ENCODE data around the gene KRTAP4-7.

DNA sequence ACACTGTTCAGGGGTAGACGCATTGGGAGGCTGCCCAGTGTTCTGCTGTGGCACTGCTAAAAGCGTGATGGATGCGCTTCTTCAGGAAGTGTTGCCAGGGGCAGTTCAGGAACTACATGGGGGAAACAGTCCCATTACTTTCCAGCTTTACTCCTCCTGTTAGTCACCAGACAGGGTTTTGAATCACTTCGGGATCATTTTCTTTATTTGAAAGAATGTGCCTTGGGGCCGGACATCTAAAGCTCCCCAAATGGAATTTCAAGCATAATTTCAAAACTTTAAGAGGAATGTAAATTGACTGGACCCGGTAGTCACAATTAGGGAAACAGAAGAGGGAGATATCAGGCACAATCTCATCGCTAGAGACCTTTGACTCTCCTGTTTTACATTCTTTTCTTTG is 35.5 kb upstream of the KRTAP4-7 start:
- TF ChIP-seq, protein P1, sequence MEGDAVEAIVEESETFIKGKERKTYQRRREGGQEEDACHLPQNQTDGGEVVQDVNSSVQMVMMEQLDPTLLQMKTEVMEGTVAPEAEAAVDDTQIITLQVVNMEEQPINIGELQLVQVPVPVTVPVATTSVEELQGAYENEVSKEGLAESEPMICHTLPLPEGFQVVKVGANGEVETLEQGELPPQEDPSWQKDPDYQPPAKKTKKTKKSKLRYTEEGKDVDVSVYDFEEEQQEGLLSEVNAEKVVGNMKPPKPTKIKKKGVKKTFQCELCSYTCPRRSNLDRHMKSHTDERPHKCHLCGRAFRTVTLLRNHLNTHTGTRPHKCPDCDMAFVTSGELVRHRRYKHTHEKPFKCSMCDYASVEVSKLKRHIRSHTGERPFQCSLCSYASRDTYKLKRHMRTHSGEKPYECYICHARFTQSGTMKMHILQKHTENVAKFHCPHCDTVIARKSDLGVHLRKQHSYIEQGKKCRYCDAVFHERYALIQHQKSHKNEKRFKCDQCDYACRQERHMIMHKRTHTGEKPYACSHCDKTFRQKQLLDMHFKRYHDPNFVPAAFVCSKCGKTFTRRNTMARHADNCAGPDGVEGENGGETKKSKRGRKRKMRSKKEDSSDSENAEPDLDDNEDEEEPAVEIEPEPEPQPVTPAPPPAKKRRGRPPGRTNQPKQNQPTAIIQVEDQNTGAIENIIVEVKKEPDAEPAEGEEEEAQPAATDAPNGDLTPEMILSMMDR (conservative IDR thresholded peaks at IDR 0.05; ENCODE audit: low read length): no peak
- TF ChIP-seq EZH2phosphoT487 (IDR thresholded peaks at IDR 0.05; ENCODE audit: borderline replicate concordance, low read depth, low read length): no peak

Data from OCI-LY7 (cell line).